ENCODE results near the gene NOL12. TPM values are rescaled to one million over a fixed set of nuclear protein-coding genes. Genes with fewer than 3 reads are reported as not detected.

Gene NOL12
- total RNA-seq, 3 donors from 2014 or later: 28.5 to 45.3 (median 42.6) TPM

DNA sequence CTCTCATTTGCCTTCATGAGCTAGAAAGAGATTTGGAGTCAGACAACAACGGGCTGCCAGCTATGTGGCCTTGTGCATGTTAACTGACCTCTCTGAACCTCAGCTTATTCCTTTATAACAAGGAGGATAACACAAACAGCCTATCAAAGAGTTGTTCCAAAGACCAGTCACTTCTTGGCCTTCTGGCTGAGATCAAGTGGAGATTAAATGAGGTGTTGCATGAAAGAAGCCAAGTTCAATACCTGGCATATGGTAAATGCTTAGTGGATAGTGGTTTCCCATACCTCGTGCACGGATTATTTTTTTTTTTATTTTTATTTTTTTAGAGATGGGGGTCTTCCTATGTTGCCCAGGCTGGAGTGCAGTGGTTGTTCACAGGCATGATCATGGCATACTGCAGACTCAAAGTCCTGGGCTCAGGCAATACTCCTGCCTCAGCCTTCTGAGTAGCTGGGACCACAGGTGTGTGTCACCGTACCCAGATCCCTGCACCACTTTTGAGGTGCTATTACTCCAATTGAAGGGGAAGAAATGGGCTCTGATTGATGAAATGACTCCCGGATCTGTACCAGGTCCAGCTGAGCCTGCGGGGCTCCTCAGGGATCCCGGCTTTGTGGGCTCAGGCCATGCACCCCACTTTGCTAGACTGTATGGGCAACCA lies 5.8 kb upstream of the NOL12 start:
- DNase-seq (no peak), ATAC-seq (no peak)
- no peak for TF ChIP-seq CTCF (IDR thresholded peaks at IDR 0.05)
- H3K36me3 ChIP-seq (ENCODE audit: low read depth): peaks cover 3% of the 10 kb centered on the region
- peaks cover 41% of the 10 kb centered on the region for H3K4me1 ChIP-seq (ENCODE audit: low read depth)
- H3K9me3 ChIP-seq: no peaks in the 10 kb centered on the region
- H3K4me3 ChIP-seq: no peak overlapping the region
- intact Hi-C loops (cut with DNase I, micrococcal nuclease): loop anchor here (5.0 to 10.0 kb wide), 2 partner anchors 38 to 56 kb away; no protein-coding TSS in a partner anchor

GRCh38 chr22:37681001-37681424 lies 5.1 kb upstream of the NOL12 start:
- peaks cover 3% of the 10 kb centered on the region for H3K36me3 ChIP-seq (ENCODE audit: low read depth)
- no peak overlapping the region for H3K4me3 ChIP-seq
- no peaks in the 10 kb centered on the region for H3K9me3 ChIP-seq
- TF ChIP-seq CTCF (IDR thresholded peaks at IDR 0.05): no peak
- intact Hi-C loops (cut with DNase I, micrococcal nuclease): loop anchor here (5.0 to 10.0 kb wide), 2 partner anchors 39 to 56 kb away; no protein-coding TSS in a partner anchor
- peaks cover 42% of the 10 kb centered on the region for H3K4me1 ChIP-seq (ENCODE audit: low read depth)
- ATAC-seq (no peak), DNase-seq (no peak)

- ATAC-seq: peak; percentile 64
- peak; percentile 85 to 88 (median 86) for DNase-seq
- H3K4me3 ChIP-seq: no peak overlapping the region
- H3K36me3 ChIP-seq (ENCODE audit: low read depth): peaks cover 3% of the 10 kb centered on the region
- intact Hi-C loops (cut with DNase I, micrococcal nuclease): loop anchor here (5.0 to 10.0 kb wide), 2 partner anchors 39 to 57 kb away; no protein-coding TSS in a partner anchor
- TF ChIP-seq CTCF (IDR thresholded peaks at IDR 0.05): peak; percentile 88
- H3K4me1 ChIP-seq (ENCODE audit: low read depth): peaks cover 37% of the 10 kb centered on the region
- no peaks in the 10 kb centered on the region for H3K9me3 ChIP-seq
Measured at GRCh38 chr22:37681556-37682049, 4.5 kb upstream of the NOL12 start.

GRCh38 chr22:37684803-37685615 lies 1.1 kb upstream of the NOL12 start:
- peak; percentile 53 for ATAC-seq
- Histone ChIP-seq H3K4me3 (no peak overlapping the region), H3K4me1 (ENCODE audit: low read depth) (peaks cover 46% of the 10 kb centered on the region), H3K36me3 (ENCODE audit: low read depth) (no peaks in the 10 kb centered on the region), H3K9me3 (no peaks in the 10 kb centered on the region)
- DNase-seq: peak; percentile 73 to 82 (median 76)
- TF ChIP-seq CTCF (IDR thresholded peaks at IDR 0.05): no peak
- intact Hi-C loops (cut with DNase I, micrococcal nuclease): loop anchor here (5.0 to 10.0 kb wide), 2 partner anchors 43 to 60 kb away; no protein-coding TSS in a partner anchor

DNA sequence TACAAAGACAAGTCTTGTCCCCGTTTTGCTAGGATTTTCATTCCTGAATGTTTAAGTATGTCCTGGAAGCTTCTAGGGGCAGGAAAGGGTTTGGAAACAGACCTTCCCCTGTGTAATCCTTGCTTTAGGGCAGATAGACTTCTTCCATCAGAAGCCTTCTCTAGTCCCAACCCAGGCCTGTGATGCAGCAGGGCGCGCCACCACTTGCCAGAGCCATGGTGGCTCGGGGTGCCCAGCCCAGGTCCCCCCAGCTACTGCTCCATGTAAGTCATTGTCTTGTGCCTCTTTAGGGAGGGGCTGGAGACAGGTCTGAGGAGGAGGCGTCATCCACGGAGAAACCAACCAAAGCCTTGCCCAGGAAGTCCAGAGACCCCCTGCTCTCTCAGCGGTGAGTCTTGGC lies 4.3 kb downstream of the NOL12 start:
- Histone ChIP-seq H3K4me1 (ENCODE audit: low read depth) (peaks cover 27% of the 10 kb centered on the region), H3K9me3 (no peaks in the 10 kb centered on the region), H3K4me3 (no peak overlapping the region), H3K36me3 (ENCODE audit: low read depth) (peaks cover 5% of the 10 kb centered on the region)
- intact Hi-C loops (cut with DNase I, micrococcal nuclease): no loop called here
- TF ChIP-seq CTCF (IDR thresholded peaks at IDR 0.05): no peak
- ATAC-seq (no peak), DNase-seq (no peak)
